Activated CD8-positive, alpha-beta memory T cell treated with anti-CD3 and anti-CD28 coated beads, Interleukin-2, amount 50 U/mL, for 48 hours (primary cell): ENCODE data around the gene PICALM.
"Not testable (repeated sequence)": the region's sequence is repeated elsewhere in the genome, so short reads cannot be mapped to it uniquely, and the experiment has no call there.

Source experiments
- DNase-seq: peaks from one replicate; pipeline ENCODE4 v3.0.0-alpha.2; 2020

The PICALM gene

GRCh38 chr11:86068951-86069407 lies at the start of gene PICALM:
TSS of gene PICALM (minus strand) at chr11:86069084. CDS start at chr11:86068780, 304 bp downstream.
- DNase-seq, result peak; percentile 96

- no peak for DNase-seq
These were observed 49.4 kb upstream of the PICALM start for GRCh38 chr11:86118253-86118652.

GRCh38 chr11:86117712-86118063 lies 48.8 kb upstream of the PICALM start:
- DNase-seq, result no peak

- DNase-seq, result no peak
These were observed 48.3 kb upstream of the PICALM start for GRCh38 chr11:86117001-86117711.

GRCh38 chr11:86116386-86116726 lies 47.5 kb upstream of the PICALM start:
- DNase-seq, result no peak

GRCh38 chr11:86115542-86116385 lies 46.9 kb upstream of the PICALM start:
- no peak for DNase-seq

GRCh38 chr11:86108890-86109638 lies 40.2 kb upstream of the PICALM start:
- DNase-seq, result no peak

GRCh38 chr11:86108191-86108590 lies 39.3 kb upstream of the PICALM start:
- no peak for DNase-seq

GRCh38 chr11:86106916-86107315 lies 38.0 kb upstream of the PICALM start:
- DNase-seq, result no peak

GRCh38 chr11:86106031-86106430 lies 37.1 kb upstream of the PICALM start:
- not testable (repeated sequence) for DNase-seq

- DNase-seq, result not testable (repeated sequence)
These were observed 36.7 kb upstream of the PICALM start for GRCh38 chr11:86105601-86106000.

GRCh38 chr11:86103808-86104207 lies 34.9 kb upstream of the PICALM start:
- no peak for DNase-seq

GRCh38 chr11:86101941-86102407 lies 33.1 kb upstream of the PICALM start:
- no peak for DNase-seq

- DNase-seq, result no peak
These were observed 32.6 kb upstream of the PICALM start for GRCh38 chr11:86101493-86101892.

GRCh38 chr11:86099874-86100273 lies 31.0 kb upstream of the PICALM start:
- DNase-seq, result no peak

GRCh38 chr11:86097980-86098379 lies 29.1 kb upstream of the PICALM start:
- no peak for DNase-seq

GRCh38 chr11:86091566-86091965 lies 22.7 kb upstream of the PICALM start:
- DNase-seq, result no peak

- no peak for DNase-seq
These were observed 22.2 kb upstream of the PICALM start for GRCh38 chr11:86091086-86091485.

- no peak for DNase-seq
These were observed 20.8 kb upstream of the PICALM start for GRCh38 chr11:86089659-86090058.

GRCh38 chr11:86087688-86088087 lies 18.8 kb upstream of the PICALM start:
- DNase-seq, result not testable (repeated sequence)

GRCh38 chr11:86087256-86087655 lies 18.4 kb upstream of the PICALM start:
- no peak for DNase-seq

GRCh38 chr11:86081455-86081854 lies 12.6 kb upstream of the PICALM start:
- no peak for DNase-seq

GRCh38 chr11:86079421-86079820 lies 10.5 kb upstream of the PICALM start:
- DNase-seq, result no peak
